Type B pancreatic cell (in vitro differentiated cells): ENCODE measurements around the gene TSHZ2. TPM values are rescaled to one million over a fixed set of nuclear protein-coding genes. Genes with fewer than 3 reads are reported as not detected.

Source experiments
- DNase-seq: peaks from one replicate; pipeline ENCODE4 v3.0.0; 2021; ENCODE audit warnings: mixed read lengths; ENCODE audit not compliant: unreplicated experiment; ENCODE audit errors: extremely low spot score
- H3K27ac Mint-ChIP-seq: 2 replicates; pipeline ENCODE4 v1.8.0; 2021; ENCODE audit warnings: mild to moderate bottlenecking, mixed read lengths
- H3K27me3 Mint-ChIP-seq: 2 replicates; pipeline ENCODE4 v1.8.0; 2021; ENCODE audit warnings: mixed read lengths
- H3K36me3 Mint-ChIP-seq: 2 replicates; pipeline ENCODE4 v1.8.0; 2021; ENCODE audit warnings: mixed read lengths
- H3K4me1 Mint-ChIP-seq: one replicate; pipeline ENCODE4 v1.8.0; 2021; ENCODE audit warnings: mixed read lengths; ENCODE audit not compliant: unreplicated experiment
- H3K4me3 Mint-ChIP-seq: 2 replicates; pipeline ENCODE4 v1.8.0; 2021; ENCODE audit warnings: mild to moderate bottlenecking, mixed read lengths
- H3K9me3 Mint-ChIP-seq: 2 replicates; pipeline ENCODE4 v1.8.0; 2021; ENCODE audit warnings: mixed read lengths
- total RNA-seq: library from RNA; stranded (reverse); gene quantifications from 2 replicates; pipeline ENCODE4 v1.2.1, GENCODE V29; 2021; ENCODE audit warnings: low replicate concordance
- TF ChIP-seq, protein P1 (sequence below): fragments of 200-600 bp; sonication (generic); conservative IDR thresholded peaks from 2 replicates; pipeline ENCODE4 v1.5.0; 2021; ENCODE audit warnings: antibody characterized with exemption, mild to moderate bottlenecking

The TSHZ2 gene
- total RNA-seq, 1 donor from 2014 or later = 45.5 TPM

- Mint-ChIP-seq H3K4me3 (peak overlapping the region; percentile 68), H3K9me3 (no peaks in the 10 kb centered on the region)
- TF ChIP-seq, protein P1, sequence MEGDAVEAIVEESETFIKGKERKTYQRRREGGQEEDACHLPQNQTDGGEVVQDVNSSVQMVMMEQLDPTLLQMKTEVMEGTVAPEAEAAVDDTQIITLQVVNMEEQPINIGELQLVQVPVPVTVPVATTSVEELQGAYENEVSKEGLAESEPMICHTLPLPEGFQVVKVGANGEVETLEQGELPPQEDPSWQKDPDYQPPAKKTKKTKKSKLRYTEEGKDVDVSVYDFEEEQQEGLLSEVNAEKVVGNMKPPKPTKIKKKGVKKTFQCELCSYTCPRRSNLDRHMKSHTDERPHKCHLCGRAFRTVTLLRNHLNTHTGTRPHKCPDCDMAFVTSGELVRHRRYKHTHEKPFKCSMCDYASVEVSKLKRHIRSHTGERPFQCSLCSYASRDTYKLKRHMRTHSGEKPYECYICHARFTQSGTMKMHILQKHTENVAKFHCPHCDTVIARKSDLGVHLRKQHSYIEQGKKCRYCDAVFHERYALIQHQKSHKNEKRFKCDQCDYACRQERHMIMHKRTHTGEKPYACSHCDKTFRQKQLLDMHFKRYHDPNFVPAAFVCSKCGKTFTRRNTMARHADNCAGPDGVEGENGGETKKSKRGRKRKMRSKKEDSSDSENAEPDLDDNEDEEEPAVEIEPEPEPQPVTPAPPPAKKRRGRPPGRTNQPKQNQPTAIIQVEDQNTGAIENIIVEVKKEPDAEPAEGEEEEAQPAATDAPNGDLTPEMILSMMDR = no peak
Measured at GRCh38 chr20:53001498-53002301, 29.5 kb downstream of the TSHZ2 start.

GRCh38 chr20:53002786-53003185 lies 30.6 kb downstream of the TSHZ2 start:
- Mint-ChIP-seq H3K36me3 (peaks cover under 1% of the 10 kb centered on the region), H3K27me3 (peaks cover 4% of the 10 kb centered on the region), H3K4me1 (peaks cover 46% of the 10 kb centered on the region), H3K4me3 (peak overlapping the region; percentile 27), H3K27ac (peak overlapping the region; percentile 54), H3K9me3 (no peaks in the 10 kb centered on the region)
- DNase-seq = no peak
- TF ChIP-seq, protein P1 = no peak

More at GRCh38 chr20:53001498-53002301, 29.5 kb downstream of the TSHZ2 start:
- Mint-ChIP-seq H3K27me3 (no peaks in the 10 kb centered on the region), H3K27ac (peak overlapping the region; percentile 64), H3K36me3 (peaks cover 3% of the 10 kb centered on the region), H3K4me1 (peaks cover 52% of the 10 kb centered on the region)
- DNase-seq = no peak

DNA sequence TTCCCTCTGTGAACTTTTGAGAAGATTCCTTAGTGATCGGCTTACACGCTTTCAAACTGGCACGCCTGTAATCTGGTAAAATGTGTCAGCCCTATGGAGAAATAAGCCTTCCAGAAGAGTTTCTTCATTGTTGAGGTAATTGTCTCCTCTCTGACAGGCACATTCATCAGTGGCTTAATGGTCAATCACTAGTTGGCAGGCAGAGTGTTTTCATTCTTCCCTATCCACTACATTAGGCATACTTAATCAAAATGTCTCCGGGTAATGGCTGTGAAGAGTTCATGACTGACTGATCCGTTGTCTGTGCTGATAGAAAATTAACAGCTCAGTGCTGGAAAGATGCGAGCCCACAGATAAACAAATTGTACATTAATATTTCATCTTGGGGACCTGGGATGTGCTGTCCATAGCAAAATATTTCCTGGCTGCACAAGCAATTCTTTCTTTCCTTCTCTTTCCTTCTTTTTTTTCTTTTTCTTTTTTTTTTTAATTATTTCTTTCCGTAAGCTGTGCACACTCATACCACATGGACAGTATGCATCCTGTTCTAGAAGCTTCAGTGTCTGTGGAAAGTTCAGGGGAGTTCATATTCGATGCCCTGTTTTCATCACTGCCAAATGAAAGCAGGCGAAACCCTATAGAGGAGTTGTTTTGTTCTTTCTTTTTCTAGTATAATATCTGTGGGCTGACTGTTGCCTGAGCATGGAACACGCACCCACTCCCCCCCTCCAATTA lies 31.4 kb downstream of the TSHZ2 start:
- H3K36me3 Mint-ChIP-seq = peaks cover 6% of the 10 kb centered on the region
- H3K27me3 Mint-ChIP-seq = peaks cover 4% of the 10 kb centered on the region
- peak overlapping the region; percentile 27 for H3K4me3 Mint-ChIP-seq
- H3K9me3 Mint-ChIP-seq = no peaks in the 10 kb centered on the region
- H3K27ac Mint-ChIP-seq = peak overlapping the region; percentile 54
- TF ChIP-seq, protein P1 = no peak
- no peak for DNase-seq
- H3K4me1 Mint-ChIP-seq = peaks cover 46% of the 10 kb centered on the region

DNA sequence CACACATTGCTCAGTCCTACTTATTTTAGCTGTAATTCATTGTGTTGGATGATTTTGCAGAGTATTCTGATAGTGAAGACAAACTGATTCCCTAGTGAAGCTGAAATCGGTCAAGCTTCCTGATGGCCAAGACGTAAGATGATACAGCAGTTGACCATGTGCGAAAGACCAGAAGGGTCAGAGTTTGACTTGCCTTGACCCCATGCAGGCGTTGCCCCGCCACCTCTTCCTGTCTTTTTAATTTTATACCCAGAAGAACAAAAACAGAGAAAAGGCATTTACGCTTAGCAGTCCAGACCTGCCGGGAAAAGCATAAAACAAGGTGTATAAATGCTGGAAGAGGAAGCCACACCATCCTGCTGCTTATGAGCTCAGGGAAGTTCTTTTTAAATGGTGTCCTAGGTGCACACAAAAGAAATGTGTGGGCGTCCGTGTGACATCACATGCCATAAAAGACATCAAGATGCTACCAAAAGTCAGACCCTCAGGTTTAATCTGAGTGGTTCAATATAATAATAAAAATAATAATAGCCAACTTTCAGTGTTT lies 32.2 kb downstream of the TSHZ2 start:
- H3K4me1 Mint-ChIP-seq = peaks cover 46% of the 10 kb centered on the region
- H3K9me3 Mint-ChIP-seq = no peaks in the 10 kb centered on the region
- peaks cover 4% of the 10 kb centered on the region for H3K27me3 Mint-ChIP-seq
- peaks cover 6% of the 10 kb centered on the region for H3K36me3 Mint-ChIP-seq
- H3K4me3 Mint-ChIP-seq = no peak overlapping the region
- H3K27ac Mint-ChIP-seq = no peak overlapping the region
- TF ChIP-seq, protein P1 = no peak
- DNase-seq = no peak

- H3K36me3 Mint-ChIP-seq = peaks cover 35% of the 10 kb centered on the region
Measured at GRCh38 chr20:53009979-53010735, 38.0 kb downstream of the TSHZ2 start.

More at GRCh38 chr20:53009979-53010735, 38.0 kb downstream of the TSHZ2 start:
- H3K27me3 Mint-ChIP-seq = peaks cover 7% of the 10 kb centered on the region
- no peak for DNase-seq
- no peak overlapping the region for H3K27ac Mint-ChIP-seq
- peaks cover 5% of the 10 kb centered on the region for H3K4me1 Mint-ChIP-seq
- TF ChIP-seq, protein P1 = no peak
- H3K9me3 Mint-ChIP-seq = peaks cover 12% of the 10 kb centered on the region
- no peak overlapping the region for H3K4me3 Mint-ChIP-seq
